GM10248 (cell line): ENCODE data around the gene SLC39A10.

ENCODE experiments used
- CTCF ChIA-PET: fragments of 300-600 bp; sonication (Branson Sonifier 250); formaldehyde crosslinking; extraction: SDS; loops from one replicate; lab custom pipeline; 2021; ENCODE audit warnings: antibody characterized with exemption; lab: Yijun Ruan, JAX
- POLR2A ChIA-PET: fragments of 350-650 bp; sonication (Branson Sonifier 250); formaldehyde crosslinking; extraction: SDS; loops from one replicate; lab custom pipeline; 2020; ENCODE audit warnings: antibody characterized with exemption; lab: Yijun Ruan, JAX
- DNase-seq: peaks from one replicate; pipeline ENCODE4 v3.0.0; 2012; ENCODE audit errors: extremely low spot score
- TF ChIP-seq, protein P1 (sequence below): IDR thresholded peaks from 2 replicates; pipeline ENCODE4 v1.5.1; 2012; ENCODE audit warnings: mild to moderate bottlenecking, low read depth; ENCODE audit errors: extremely low read depth, missing control alignments, control extremely low read depth

SLC39A10 gene

DNA sequence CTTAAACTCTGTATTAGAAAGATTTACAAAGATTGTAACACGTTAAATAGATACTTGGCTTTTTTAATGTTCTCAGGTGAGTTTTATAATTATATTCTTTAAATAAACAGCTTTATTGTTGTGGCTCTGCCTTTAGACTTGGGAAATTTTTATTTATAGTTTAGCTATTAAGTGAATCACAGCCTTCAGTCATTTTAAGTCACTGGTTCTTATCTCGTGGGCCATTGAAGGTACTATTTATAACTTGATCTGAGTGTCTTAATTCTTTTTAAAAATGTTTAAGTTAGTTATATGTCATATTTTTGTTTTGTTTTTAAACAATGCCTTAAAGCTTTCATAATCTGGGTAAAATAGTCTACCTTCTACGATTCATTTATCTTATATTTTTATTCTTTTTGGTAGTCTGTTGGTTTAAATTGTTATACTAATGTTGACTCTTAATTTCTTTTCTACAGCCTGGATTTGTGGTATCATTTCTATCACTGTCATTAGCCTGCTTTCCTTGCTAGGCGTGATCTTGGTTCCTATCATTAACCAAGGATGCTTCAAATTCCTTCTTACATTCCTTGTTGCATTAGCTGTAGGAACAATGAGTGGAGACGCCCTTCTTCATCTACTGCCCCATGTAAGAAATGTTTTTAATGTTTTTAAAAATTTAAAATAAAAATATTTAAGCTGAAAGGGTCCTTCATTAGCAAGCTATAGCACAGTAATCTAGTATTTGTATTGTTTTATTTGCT lies 49.3 kb downstream of the SLC39A10 start:
- POLR2A ChIA-PET, result no interaction called here
- TF ChIP-seq, protein P1, sequence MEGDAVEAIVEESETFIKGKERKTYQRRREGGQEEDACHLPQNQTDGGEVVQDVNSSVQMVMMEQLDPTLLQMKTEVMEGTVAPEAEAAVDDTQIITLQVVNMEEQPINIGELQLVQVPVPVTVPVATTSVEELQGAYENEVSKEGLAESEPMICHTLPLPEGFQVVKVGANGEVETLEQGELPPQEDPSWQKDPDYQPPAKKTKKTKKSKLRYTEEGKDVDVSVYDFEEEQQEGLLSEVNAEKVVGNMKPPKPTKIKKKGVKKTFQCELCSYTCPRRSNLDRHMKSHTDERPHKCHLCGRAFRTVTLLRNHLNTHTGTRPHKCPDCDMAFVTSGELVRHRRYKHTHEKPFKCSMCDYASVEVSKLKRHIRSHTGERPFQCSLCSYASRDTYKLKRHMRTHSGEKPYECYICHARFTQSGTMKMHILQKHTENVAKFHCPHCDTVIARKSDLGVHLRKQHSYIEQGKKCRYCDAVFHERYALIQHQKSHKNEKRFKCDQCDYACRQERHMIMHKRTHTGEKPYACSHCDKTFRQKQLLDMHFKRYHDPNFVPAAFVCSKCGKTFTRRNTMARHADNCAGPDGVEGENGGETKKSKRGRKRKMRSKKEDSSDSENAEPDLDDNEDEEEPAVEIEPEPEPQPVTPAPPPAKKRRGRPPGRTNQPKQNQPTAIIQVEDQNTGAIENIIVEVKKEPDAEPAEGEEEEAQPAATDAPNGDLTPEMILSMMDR, result no peak
- no peak for DNase-seq
- CTCF ChIA-PET, result no interaction called here

DNA sequence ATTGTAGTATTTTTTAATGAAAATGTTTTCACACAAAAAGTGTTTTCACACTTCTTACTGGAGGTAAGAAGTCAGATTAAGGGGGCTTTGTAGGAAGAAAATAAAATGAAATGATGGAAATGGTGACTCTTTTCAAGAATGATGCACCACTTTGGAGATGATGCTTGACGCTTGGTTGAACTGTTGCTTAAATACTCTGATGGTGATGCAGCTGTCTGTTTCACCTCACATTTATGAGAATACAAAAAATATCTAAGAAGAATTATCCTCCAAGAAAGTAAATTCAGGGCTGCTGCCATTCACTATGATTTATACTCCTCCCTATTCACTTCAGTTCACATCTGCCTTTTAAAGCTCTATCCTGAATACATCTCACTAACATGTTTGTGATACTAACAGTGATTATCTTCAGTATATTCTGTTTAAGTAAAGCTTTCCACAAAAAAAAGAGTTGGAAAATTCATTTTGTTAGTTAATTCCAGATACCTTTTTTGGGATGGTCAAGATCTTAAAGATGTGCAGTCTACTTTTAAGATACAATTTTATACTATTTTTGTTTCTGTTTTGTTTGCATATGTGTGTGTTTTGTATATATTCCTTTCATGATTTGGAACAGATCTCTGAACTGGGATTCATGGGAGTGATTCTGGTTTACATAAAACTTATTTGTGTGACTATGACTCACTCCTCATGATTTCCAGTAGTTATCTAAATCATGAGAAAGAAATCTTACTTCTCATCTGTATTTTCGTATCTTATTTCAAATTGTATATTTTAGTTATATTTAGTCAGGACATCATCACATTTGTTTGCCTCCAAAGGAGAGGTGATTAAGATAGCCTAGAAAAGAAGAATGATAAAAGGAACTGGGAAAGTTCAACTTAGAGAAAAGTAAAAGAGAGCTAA lies 53.1 kb downstream of the SLC39A10 start:
- ChIA-PET POLR2A (no interaction called here), CTCF (interaction anchor here (2.4 kb wide), 1 partner anchor 358 kb away, joined by 7 read pairs; the partner anchor contains the start of gene DNAH7)
- TF ChIP-seq, protein P1, result no peak
- DNase-seq, result no peak

DNA sequence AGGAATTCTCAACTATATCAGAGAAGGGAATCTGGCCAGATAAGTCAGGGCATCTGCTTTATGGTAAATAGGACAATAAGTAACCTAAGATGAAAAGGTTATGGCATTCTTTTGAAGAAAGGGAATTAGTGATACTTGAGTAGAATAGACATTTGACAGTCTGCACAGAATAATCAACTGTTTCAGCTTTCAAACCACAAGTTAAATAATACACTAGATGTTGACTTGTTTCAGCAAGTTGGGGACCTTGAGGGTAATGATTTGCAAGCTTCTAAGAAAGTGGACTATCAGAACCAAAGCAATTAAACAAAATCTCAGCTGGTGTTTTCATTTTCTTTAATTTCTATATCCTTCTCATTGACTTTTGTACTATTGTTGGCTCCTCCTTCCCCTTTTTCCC lies 54.5 kb downstream of the SLC39A10 start:
- TF ChIP-seq, protein P1, result no peak
- DNase-seq, result no peak
- POLR2A ChIA-PET, result no interaction called here
- CTCF ChIA-PET, result interaction anchor here (0.9 to 2.4 kb wide), 3 partner anchors 9 to 357 kb away, joined by 3 to 7 read pairs (median 4); partner anchors contain the start of gene DNAH7

DNA sequence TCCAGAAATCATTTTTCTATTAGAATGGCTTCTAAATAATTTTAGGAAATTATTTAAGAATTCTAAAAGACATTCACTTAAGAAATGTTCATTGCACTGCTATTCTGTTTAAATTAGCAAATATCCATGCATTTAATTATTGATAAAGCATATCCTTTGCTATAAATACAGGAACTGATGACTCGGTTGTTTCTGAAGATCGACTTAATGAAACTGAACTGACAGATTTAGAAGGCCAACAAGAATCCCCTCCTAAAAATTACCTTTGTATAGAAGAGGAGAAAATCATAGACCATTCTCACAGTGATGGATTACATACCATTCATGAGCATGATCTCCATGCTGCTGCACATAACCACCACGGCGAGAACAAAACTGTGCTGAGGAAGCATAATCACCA lies 59.4 kb downstream of the SLC39A10 start:
- no peak for DNase-seq
- ChIA-PET POLR2A (no interaction called here), CTCF (no interaction called here)
- TF ChIP-seq, protein P1, result no peak

DNA sequence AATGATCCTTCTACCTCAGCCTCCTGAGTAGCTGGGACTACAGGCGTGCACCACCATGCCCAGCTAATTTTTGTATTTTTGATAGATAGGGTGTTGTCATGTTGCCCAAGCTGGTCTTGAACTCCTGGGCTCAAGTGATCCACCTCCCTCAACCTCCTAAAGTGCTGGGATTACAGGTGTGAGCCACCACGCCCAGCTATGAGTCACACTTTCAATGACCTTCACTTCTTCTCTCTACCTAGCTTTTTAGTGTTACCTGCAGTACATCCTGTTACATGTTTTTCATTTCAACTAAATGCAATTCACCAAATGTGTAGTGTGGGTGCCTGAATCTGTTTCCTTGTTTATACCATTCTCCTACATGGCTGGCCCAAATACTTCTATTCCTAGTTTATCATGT lies 64.0 kb downstream of the SLC39A10 start:
- CTCF ChIA-PET, result interaction anchor here (1.5 kb wide), 1 partner anchor 8 kb away, joined by 3 read pairs; no protein-coding TSS in a partner anchor
- TF ChIP-seq, protein P1, result no peak
- DNase-seq, result no peak
- POLR2A ChIA-PET, result interaction anchor here (1.0 kb wide), 1 partner anchor 46 kb away, joined by 3 read pairs; no protein-coding TSS in a partner anchor

DNA sequence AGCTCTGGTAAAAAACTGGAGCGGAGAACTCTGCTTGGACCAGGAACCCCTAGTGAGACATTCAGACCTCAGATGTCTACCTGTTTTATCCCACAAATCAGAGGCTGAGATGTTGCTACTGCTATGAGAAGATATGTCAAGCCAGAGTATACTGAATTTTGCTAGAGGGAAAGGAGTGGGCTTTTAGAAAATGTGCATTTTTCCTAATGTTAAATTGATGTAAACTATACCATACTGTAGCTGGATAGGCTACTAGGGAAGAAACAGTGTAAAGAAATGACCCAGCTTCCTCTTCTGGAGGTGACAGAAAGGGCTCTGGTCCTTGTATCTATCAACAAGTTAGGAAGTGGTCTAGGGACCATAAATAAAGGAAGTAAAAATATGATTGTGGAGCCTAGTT lies 65.0 kb downstream of the SLC39A10 start:
- TF ChIP-seq, protein P1, result no peak
- CTCF ChIA-PET, result interaction anchor here (1.0 to 1.2 kb wide), 2 partner anchors 15 to 17 kb away, joined by 3 read pairs; no protein-coding TSS in a partner anchor
- DNase-seq, result no peak
- POLR2A ChIA-PET, result no interaction called here
